Measurements from ENCODE around the gene LTBP4.
A peak's percentile ranks its signal among the peaks of the same experiment; 100 is the strongest.

Gene LTBP4

GRCh38 chr19:40599902-40600569 is 1.1 kb upstream of the LTBP4 start:
- H3K27ac ChIP-seq (ENCODE audit: low read length): no peak overlapping the region

DNA sequence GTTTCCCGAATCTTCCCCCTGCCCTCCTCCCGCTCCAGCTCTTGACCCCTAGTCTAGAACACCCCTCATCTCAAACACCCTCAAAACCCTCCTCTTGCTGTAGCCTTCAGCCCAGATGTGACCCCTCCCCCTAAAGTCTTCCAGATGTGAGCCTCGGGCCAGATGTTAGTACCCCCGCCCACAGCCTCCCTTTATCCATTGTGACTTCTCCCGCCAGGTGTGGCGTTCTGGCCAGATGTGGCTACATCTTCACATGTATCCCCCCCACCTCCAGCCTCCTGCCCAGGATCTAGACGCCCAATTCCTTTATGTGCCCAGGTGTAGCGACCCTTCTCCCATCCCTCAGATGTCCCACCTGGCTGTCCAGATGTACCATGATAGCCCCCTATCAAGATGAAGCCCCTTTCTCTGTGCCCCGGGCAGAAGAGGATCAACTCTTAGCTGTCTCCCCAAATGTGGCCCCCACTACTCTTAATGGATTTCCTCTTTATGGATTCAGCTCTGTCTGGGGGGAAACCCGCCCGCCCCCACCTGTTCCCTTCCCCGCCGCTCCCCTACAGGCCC is 517 bp upstream of the LTBP4 start:
- Histone ChIP-seq H3K9ac (ENCODE audit: low read depth, low read length) (no peak overlapping the region), H3K27me3 (ENCODE audit: insufficient read depth, low read length) (peaks cover 89% of the 10 kb centered on the region), H3K27ac (ENCODE audit: low read length) (no peak overlapping the region), H3K4me3 (ENCODE audit: low read length) (peak overlapping the region; percentile 46; the same call in 1 of the 2 replicates), H3K36me3 (ENCODE audit: insufficient read depth, low read depth, low read length) (no peaks in the 10 kb centered on the region), H3K9me3 (ENCODE audit: insufficient read depth, low read depth, low read length) (no peaks in the 10 kb centered on the region), H3K4me1 (ENCODE audit: insufficient read depth, low read length) (peaks cover 20% of the 10 kb centered on the region)

More at GRCh38 chr19:40599902-40600569, 1.1 kb upstream of the LTBP4 start:
- Histone ChIP-seq H3K4me3 (ENCODE audit: low read length) (peak overlapping the region; percentile 46; the same call in 1 of the 2 replicates), H3K4me1 (ENCODE audit: insufficient read depth, low read length) (peaks cover 20% of the 10 kb centered on the region), H3K9ac (ENCODE audit: low read depth, low read length) (no peak overlapping the region), H3K36me3 (ENCODE audit: insufficient read depth, low read depth, low read length) (no peaks in the 10 kb centered on the region), H3K27me3 (ENCODE audit: insufficient read depth, low read length) (peaks cover 89% of the 10 kb centered on the region), H3K9me3 (ENCODE audit: insufficient read depth, low read depth, low read length) (no peaks in the 10 kb centered on the region)

GRCh38 chr19:40603071-40603388 is 1.9 kb downstream of the LTBP4 start:
- H3K27me3 ChIP-seq (ENCODE audit: insufficient read depth, low read length): peaks cover 93% of the 10 kb centered on the region
- H3K9me3 ChIP-seq (ENCODE audit: insufficient read depth, low read depth, low read length): no peaks in the 10 kb centered on the region
- H3K4me3 ChIP-seq (ENCODE audit: low read length): peak overlapping the region; percentile 63
- peaks cover 17% of the 10 kb centered on the region for H3K4me1 ChIP-seq (ENCODE audit: insufficient read depth, low read length)
- no peak overlapping the region for H3K27ac ChIP-seq (ENCODE audit: low read length)
- peak overlapping the region; percentile 54; the same call in 1 of the 2 replicates for H3K9ac ChIP-seq (ENCODE audit: low read depth, low read length)
- no peaks in the 10 kb centered on the region for H3K36me3 ChIP-seq (ENCODE audit: insufficient read depth, low read depth, low read length)

DNA sequence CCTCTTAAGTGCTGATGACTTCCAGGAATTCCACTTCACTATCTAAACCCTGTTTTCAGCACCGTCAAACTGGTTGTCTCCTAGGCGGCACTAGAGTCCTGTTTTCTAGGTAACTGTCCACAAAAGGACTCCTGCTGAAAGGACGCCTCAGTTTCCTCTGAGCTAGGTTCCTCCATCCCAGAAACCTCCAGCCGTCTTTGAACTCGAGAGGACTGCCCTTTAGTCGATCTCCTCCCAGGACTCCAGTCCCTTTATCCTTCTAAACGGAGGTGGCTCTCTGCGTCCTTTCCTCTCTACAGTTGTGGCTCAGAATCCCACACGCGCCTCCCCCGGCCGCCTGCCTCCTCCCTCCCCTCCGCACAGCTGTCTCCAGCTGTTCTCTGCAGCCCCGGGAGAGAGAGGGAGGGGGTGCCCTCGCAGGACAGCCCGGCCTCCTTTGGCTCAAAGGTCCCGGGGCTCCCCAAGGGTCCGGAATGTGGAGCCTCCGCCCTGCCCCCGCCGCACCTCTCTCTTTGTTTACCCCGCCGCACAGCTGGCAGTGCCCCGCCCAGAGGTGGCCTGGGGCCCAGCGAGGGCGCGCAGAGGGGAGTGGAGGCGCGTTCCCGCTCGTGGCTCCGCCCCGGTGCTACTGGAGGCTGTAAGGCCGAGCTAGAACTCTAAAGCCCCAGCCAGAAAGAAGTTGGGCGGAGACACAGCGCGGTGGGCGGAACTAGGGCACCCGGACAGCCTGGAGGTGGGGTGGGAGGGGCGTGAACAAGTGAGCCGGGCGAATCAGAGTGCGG is 2.4 kb downstream of the LTBP4 start:
- Histone ChIP-seq H3K9me3 (ENCODE audit: insufficient read depth, low read depth, low read length) (no peaks in the 10 kb centered on the region), H3K36me3 (ENCODE audit: insufficient read depth, low read depth, low read length) (no peaks in the 10 kb centered on the region), H3K27ac (ENCODE audit: low read length) (no peak overlapping the region), H3K27me3 (ENCODE audit: insufficient read depth, low read length) (peaks cover 93% of the 10 kb centered on the region), H3K4me1 (ENCODE audit: insufficient read depth, low read length) (peaks cover 17% of the 10 kb centered on the region), H3K4me3 (ENCODE audit: low read length) (peak overlapping the region; percentile 63), H3K9ac (ENCODE audit: low read depth, low read length) (peak overlapping the region; percentile 54; the same call in 1 of the 2 replicates)

GRCh38 chr19:40604171-40604646 is 3.0 kb downstream of the LTBP4 start:
- Histone ChIP-seq H3K9me3 (ENCODE audit: insufficient read depth, low read depth, low read length) (no peaks in the 10 kb centered on the region), H3K4me1 (ENCODE audit: insufficient read depth, low read length) (peaks cover 17% of the 10 kb centered on the region), H3K9ac (ENCODE audit: low read depth, low read length) (no peak overlapping the region), H3K27ac (ENCODE audit: low read length) (no peak overlapping the region), H3K4me3 (ENCODE audit: low read length) (no peak overlapping the region), H3K27me3 (ENCODE audit: insufficient read depth, low read length) (peaks cover 93% of the 10 kb centered on the region), H3K36me3 (ENCODE audit: insufficient read depth, low read depth, low read length) (no peaks in the 10 kb centered on the region)

- H3K36me3 ChIP-seq (ENCODE audit: insufficient read depth, low read depth, low read length): no peaks in the 10 kb centered on the region
- H3K4me3 ChIP-seq (ENCODE audit: low read length): peak overlapping the region; percentile 62; the same call in 1 of the 2 replicates
- no peak overlapping the region for H3K27ac ChIP-seq (ENCODE audit: low read length)
- H3K27me3 ChIP-seq (ENCODE audit: insufficient read depth, low read length): peaks cover 93% of the 10 kb centered on the region
- H3K9me3 ChIP-seq (ENCODE audit: insufficient read depth, low read depth, low read length): no peaks in the 10 kb centered on the region
- peaks cover 15% of the 10 kb centered on the region for H3K4me1 ChIP-seq (ENCODE audit: insufficient read depth, low read length)
- no peak overlapping the region for H3K9ac ChIP-seq (ENCODE audit: low read depth, low read length)
Measured at GRCh38 chr19:40604647-40605215, 3.6 kb downstream of the LTBP4 start.

GRCh38 chr19:40605216-40605971 is 4.2 kb downstream of the LTBP4 start:
- peaks cover 13% of the 10 kb centered on the region for H3K4me1 ChIP-seq (ENCODE audit: insufficient read depth, low read length)
- H3K27me3 ChIP-seq (ENCODE audit: insufficient read depth, low read length): peaks cover 92% of the 10 kb centered on the region
- H3K9ac ChIP-seq (ENCODE audit: low read depth, low read length): no peak overlapping the region
- no peaks in the 10 kb centered on the region for H3K36me3 ChIP-seq (ENCODE audit: insufficient read depth, low read depth, low read length)
- H3K9me3 ChIP-seq (ENCODE audit: insufficient read depth, low read depth, low read length): no peaks in the 10 kb centered on the region
- H3K27ac ChIP-seq (ENCODE audit: low read length): no peak overlapping the region
- H3K4me3 ChIP-seq (ENCODE audit: low read length): peak overlapping the region; percentile 62

DNA sequence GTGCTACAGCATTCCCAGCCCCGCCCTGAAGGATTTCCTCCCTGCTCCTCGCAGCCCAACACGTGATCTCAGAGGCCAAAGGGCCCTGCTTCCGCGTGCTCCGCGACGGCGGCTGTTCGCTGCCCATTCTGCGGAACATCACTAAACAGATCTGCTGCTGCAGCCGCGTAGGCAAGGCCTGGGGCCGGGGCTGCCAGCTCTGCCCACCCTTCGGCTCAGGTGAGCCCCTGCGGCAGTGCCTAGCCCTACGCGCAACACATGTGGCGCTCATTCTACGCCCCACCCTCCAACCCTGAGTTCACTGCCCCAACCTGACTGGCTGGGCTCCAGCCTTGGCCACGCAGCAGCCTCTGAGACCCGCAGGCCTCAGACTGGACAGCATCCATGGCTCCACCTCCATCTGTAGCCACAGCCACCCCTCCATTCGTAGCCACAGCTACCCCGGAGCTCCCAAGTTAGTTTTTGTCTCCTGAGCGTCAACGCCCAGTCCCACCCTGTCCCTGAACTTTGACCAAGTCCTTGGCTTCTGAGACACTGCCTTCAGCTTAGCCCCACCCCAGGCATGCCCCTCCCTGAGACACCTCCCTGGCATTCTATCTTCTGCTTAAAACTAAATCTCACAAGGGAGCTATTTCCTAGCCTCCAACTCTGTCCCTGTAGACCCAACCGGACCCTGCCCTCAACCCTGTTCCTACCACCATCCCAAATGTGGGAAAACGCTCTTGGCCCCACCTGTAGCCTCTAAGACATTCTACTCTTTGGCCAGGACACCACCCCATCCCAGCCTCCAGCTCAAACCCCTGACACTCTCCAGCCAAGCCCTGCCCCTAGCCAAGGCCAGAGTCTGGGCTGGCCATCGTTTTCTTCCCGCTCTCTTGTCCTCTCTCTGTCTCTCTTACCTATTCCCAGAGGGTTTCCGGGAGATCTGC is 6.4 kb downstream of the LTBP4 start:
- H3K36me3 ChIP-seq (ENCODE audit: insufficient read depth, low read depth, low read length): no peaks in the 10 kb centered on the region
- H3K9me3 ChIP-seq (ENCODE audit: insufficient read depth, low read depth, low read length): no peaks in the 10 kb centered on the region
- H3K4me1 ChIP-seq (ENCODE audit: insufficient read depth, low read length): peaks cover 11% of the 10 kb centered on the region
- no peak overlapping the region for H3K9ac ChIP-seq (ENCODE audit: low read depth, low read length)
- peaks cover 92% of the 10 kb centered on the region for H3K27me3 ChIP-seq (ENCODE audit: insufficient read depth, low read length)
- no peak overlapping the region for H3K4me3 ChIP-seq (ENCODE audit: low read length)
- no peak overlapping the region for H3K27ac ChIP-seq (ENCODE audit: low read length)

DNA sequence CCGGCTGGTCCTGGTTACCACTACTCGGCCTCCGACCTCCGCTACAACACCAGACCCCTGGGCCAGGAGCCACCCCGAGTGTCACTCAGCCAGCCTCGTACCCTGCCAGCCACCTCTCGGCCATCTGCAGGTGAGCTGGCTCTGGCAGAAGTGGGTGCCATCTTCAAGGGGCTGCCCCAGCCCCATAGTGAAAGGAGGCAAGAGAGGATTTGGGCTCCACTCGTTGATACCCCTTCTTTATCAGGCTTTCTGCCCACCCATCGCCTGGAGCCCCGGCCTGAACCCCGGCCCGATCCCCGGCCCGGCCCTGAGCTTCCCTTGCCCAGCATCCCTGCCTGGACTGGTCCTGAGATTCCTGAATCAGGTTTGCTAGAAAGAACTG is 7.1 kb downstream of the LTBP4 start:
- Histone ChIP-seq H3K9me3 (ENCODE audit: insufficient read depth, low read depth, low read length) (no peaks in the 10 kb centered on the region), H3K36me3 (ENCODE audit: insufficient read depth, low read depth, low read length) (no peaks in the 10 kb centered on the region), H3K4me1 (ENCODE audit: insufficient read depth, low read length) (peaks cover 4% of the 10 kb centered on the region; the same call in 1 of the 2 replicates), H3K9ac (ENCODE audit: low read depth, low read length) (no peak overlapping the region), H3K27me3 (ENCODE audit: insufficient read depth, low read length) (peaks cover 90% of the 10 kb centered on the region), H3K27ac (ENCODE audit: low read length) (no peak overlapping the region), H3K4me3 (ENCODE audit: low read length) (no peak overlapping the region)

GRCh38 chr19:40608957-40609356 is 7.8 kb downstream of the LTBP4 start:
- Histone ChIP-seq H3K27ac (ENCODE audit: low read length) (no peak overlapping the region), H3K9ac (ENCODE audit: low read depth, low read length) (no peak overlapping the region), H3K4me1 (ENCODE audit: insufficient read depth, low read length) (0 out of 2 replicates have a peak, but pooled peaks cover 2% of the 10 kb centered on the region), H3K27me3 (ENCODE audit: insufficient read depth, low read length) (peaks cover 87% of the 10 kb centered on the region), H3K9me3 (ENCODE audit: insufficient read depth, low read depth, low read length) (no peaks in the 10 kb centered on the region), H3K4me3 (ENCODE audit: low read length) (peak overlapping the region; percentile 70), H3K36me3 (ENCODE audit: insufficient read depth, low read depth, low read length) (no peaks in the 10 kb centered on the region)

All from iPS-20b (cell line).